CD4-positive, alpha-beta T cell treated with Interleukin-17A for 1 hour (primary cell): ENCODE results near the gene RNPS1.

ENCODE experiments used
- DNase-seq: peaks from one replicate; pipeline ENCODE4 v3.0.0-alpha.2; 2020

RNPS1 gene, protein sequence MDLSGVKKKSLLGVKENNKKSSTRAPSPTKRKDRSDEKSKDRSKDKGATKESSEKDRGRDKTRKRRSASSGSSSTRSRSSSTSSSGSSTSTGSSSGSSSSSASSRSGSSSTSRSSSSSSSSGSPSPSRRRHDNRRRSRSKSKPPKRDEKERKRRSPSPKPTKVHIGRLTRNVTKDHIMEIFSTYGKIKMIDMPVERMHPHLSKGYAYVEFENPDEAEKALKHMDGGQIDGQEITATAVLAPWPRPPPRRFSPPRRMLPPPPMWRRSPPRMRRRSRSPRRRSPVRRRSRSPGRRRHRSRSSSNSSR

DNA sequence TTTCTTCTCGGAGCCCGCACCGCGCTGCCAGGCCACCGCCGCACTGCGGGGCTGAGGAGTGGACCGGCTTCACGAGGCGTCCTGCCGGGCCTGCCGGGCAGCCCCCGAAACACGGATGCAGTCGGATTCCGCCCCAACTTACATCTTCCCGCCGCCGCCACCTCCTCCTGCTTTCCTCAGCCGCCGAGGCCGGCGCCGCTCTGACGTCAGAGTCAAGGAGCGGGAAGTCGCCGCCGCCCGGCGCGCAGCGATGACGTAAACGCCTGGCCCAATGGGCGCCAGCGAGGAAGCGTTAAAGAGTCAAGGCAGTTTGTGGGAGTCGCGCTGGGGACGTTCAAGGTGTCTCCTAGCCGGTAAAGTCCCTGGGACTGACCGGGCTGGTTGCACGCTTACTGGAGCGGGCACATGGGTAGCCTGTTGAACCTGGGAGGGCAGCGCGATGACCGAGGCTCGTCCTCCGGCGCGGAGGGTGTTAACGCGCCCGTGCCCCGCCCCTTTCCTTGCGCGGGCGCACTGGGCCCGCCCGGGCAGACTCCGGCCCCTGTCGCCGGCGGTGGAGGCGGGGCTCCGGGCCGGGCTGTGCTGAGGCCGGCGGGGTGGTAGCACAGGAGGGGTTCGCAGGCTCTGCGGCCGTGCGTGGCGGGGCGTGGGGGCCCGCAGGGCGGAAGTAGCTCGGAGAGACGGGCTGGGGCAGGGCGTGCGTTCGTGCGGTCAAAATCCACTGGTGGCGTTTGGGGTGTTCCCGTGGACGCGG lies at the start of gene RNPS1:
Gene RNPS1 (minus strand): TSS at position 214 of the 754 bp plus-strand sequence. CDS start 3,483 bp downstream, outside the sequence.
- peak; percentile 95 for DNase-seq

DNA sequence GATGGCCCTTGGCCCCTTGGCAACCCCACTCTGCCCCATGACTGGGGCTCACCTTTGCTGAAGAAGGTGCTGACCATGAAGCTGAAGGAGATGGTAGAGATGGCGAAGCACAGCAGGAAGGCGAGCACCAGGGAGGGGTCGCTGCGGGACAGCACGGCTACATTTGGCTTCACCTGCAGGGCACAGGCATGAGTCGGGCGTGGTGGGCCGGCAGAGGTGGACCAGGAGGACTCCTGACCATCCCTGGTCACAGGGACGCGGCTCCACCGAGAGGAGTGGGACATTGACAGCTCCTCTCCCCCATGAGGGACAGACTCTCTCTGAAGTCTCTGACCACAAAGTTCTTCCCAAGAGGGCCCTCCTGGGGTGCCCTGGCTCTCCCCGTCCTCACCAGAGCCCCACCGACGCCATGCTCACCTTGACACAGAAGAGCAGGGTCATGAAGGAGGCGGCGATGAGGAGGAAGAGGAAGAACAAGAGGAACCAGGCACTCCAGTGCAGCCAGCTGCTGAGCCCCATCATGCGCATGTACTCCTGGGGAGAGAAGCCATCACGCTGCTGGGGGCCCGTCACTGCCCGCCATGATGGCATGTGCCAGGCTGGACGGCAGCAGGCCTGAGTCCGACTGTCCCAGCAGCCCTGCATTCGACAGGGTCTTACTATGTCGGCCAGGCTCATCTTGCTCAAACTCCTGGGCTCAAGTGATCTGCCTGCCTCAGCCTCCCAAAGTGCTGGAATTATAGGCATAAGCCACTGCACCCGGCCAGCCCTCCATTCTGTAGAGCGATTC lies 49.5 kb upstream of the RNPS1 start:
- no peak for DNase-seq

DNA sequence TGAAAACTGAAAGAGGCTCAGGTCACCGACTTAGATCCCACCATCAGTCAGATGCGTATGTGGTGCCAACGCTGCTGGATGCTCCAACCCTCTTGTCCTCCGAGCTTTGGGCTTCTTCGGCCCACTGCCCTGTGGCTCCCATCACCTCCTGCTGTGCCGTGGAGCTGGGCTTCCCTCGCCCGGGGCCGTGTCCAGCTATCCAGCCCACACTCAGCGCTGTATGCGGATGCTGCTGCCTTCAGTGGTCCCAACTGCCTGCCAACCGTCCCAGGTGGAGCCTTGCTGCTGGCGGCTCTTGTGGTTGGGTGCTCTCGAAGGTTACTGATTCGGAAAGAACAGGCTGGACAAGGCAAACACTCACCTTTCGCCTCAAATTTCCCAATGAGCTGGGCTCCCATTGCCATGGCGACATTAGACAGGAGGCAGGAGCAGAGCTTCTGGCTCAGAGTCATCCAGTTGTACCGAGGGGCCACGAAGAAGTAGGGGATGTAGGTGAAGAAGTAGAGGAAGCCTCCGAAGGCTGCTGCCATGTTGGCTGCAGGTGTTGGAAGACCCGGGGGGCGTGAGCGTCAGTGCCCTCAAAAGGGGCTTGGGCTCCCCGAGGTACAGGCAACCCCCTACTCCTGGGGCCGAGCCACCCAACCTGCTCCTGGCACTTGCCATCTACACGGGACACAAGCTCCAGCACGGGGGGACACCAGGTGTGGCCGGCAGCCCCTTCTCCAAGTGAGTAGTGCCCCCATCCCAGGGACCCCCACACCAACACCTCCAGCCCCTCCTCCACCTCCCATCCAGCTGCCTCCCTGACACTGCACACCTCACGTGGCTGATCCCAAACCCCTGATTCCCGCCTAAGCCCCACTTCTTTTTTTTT lies 40.4 kb upstream of the RNPS1 start:
- DNase-seq, result no peak

DNA sequence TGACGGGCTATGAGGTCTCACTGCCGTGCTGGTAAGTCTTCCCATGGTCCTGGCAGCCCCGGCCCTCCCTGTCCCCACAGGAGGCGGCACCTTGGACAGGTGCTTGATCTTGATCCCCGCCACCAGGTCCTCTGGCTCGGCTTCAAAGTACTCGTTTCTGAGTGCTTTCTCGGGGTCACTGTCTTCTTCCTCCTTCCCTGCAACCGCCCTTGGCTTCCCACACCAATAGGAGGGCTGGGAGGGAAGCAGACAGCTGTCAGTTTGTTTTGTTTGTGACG lies 31.9 kb upstream of the RNPS1 start:
- DNase-seq, result no peak

DNA sequence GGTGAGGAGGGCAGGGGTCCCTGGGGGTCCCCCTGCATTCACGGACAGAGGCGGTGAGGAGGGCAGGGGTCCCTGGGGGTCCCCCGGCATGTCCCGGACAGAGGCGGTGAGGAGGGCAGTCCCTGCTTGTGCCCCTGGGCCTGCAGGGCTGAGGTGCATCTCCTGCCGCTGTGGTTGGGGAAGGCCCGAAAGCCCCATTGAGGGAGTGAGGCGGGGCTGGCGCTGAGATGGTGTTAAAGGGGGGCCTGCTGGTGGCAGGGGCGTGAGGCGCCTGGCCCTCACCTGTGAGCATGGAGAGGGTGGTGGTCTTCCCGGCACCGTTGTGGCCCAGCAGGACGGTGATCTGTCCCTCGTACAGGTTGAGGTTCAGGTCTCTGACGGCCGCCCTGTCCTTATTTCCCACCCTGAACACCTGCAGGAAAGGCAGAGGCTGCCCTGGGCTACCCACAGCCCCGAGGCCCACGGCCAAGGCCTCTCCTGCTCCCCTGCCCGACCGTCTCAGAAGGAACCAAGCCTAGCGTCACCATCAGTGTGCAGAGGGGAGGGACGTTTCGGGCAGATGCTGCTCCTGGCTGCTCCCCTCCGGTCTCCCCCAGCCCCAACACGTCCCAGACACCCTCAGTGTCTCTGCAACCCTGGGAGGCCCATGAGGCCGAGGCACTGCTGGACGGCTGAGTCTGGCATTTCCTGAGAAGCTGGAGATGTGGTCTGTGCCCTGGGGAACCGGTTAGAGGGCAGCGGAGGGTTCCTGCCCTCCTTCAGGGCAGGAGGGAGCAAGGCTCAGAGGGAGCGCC lies 31.4 kb upstream of the RNPS1 start:
- no peak for DNase-seq

DNA sequence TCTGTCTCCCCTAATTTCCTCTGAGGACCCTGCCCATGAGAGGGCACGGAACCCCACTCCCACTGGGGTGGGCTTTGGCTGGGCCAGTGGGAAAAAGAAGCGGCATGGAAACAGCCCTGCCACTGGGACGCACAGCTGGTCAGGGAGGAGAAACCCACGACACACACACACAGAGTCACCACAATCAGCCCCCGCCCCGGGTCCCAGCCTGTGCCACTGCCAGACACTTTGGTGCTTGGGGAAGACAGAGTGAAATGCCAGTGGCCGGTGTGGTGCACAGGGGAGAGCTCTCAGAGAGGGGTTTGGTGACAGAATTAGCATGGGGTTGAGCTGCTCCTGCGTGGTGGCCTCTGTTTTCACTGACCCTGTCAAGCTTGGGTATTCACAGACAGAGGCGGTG lies 30.7 kb upstream of the RNPS1 start:
- no peak for DNase-seq

DNA sequence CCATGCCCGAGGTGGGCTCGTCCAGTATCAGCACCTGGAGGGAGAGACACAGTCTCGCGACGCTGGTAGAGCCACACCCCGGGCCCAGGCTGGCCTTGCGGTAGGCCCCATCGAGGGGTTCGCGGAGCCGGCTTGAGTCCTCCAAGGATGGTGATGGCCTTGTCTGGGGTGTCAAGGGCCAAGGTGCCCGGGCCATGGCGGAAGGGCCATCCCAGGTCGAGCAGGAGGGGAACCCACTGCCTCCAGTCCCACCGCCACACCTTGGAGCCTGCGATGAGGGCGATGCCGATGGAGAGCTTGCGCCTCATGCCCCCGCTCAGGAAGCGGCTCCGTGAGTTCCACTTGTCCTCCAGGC lies 29.6 kb upstream of the RNPS1 start:
- no peak for DNase-seq

DNA sequence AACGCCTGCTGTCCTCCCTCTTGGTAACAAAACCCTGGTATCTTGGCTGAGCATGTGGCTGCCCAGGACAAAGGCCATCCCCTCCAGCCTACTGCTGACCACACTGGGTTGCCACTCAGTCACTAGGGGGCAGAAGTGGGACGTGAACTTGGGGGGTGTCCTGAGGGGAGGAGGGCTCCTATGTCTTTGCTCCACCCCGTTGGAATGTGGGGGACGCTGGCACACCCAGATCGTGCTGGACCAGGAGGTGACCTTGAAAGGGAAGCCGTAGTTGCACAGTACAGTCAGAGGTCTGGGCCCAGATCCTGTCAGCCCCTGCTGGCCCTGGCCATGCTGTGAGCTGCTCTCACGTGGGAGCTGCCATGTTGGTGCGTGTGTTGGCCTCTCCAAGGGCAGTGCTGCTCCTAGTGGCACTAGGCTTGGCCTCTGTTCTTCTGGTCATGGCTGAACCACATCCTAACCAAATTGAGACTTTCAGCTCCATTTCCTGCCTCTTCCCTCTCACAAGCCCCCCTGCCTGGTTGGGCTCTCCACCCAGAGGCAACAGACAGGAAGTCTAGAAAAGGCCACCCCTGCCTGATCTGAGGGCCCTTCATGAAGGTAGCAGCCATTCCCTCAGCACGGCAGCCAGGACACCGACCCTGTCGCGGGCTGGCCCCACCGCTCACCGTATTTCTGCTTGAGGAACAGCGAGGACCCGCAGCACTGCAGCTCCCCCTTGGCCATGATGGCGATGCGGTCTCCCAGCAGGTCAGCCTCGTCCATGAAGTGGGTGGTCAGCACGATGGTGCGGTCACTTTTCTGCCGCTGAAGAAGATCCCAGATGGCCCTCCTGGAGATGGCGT lies 29.0 kb upstream of the RNPS1 start:
- peak; percentile 16 for DNase-seq

DNA sequence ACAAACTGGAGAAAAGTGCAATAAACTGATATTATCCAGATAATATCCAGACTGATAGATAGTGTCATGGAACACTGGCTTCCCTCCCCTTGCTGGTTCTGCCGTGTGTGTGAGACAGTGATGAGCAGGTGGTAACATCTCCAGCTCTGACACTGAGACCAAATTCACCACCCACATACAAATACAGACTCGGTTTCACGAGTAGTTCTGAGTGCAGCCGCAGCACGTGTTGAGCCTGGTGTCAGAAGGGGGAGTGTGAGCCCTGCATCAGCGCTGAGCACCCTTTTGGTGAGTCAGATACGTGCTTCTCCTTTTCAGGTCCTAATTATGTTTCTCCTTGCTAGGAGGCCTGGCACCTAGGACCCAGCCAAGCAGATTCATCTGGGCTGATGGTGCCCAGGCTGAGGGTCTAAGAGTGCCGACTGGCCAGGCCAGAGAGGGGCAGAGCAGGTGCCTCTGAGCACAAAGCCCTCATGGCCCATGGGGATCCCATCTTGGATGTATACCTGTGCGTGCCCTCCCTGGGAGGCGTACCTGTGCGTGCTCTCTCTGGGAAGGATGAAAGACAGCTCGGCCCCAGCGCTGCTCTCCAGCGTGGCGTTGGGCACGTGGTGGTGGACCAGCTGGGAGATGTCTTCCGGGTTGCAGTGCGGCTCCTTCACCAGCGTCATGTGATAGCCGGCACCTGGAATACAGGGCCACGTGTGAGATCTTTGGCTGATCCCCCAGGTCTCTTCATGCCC lies 27.3 kb upstream of the RNPS1 start:
- DNase-seq, result peak; percentile 2

DNA sequence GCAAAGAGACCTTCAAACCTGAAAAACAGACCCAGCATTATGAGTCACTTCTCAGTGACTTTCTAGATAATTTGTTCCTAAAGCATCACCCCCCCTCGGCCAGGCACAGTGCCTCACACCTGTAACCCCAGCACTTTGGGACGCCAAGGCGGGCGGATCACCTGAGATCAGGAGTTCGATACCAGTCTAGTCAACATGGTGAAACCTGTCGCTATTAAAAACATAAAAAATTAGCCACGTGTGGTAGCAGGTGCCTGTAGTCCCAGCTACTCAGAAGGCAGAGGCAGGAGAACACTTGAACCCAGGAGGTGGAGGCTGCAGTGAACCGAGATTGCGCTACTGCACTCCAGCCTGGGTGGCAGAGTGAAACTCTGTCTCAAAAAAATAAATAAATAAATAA lies 24.3 kb upstream of the RNPS1 start:
- no peak for DNase-seq

DNA sequence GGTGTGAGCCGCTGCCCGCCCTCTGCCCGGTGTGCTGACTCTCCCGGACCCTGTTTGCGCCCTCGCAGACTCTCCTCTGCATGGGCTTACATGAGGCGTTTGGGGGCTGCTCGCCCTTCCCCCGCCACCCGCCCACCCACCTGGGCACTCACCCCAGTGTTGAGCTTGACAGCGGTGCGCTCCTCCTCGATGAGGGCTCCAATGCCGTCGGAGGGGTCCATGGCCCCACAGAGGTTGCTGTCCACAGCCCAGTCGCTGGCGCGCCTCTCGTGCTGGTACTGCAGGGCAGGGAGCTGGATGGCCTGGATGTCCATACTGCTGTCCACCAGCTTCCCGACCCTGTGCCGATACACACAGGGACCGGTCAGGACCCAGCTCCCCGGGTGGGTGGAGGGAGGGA lies 21.4 kb upstream of the RNPS1 start:
- DNase-seq, result no peak

DNA sequence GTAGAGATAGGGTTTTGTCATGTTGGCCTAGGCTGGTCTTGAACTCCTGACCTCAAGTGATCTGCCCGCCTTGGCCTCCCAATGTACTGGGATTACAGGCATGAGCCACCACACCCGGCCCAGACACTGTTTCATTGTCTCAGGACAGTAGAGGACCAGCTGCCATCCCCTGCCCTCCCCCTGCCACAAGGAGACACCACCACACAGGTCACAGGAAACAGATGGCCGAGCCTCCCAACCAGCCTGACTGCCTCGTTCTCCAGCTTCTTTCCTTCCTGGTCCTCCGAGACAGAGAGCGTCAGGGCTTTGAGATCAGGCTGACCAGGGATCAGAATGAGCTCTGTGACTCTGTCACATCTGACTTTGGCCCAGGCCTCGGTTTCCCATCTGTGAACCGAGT lies 20.8 kb upstream of the RNPS1 start:
- DNase-seq, result no peak

DNA sequence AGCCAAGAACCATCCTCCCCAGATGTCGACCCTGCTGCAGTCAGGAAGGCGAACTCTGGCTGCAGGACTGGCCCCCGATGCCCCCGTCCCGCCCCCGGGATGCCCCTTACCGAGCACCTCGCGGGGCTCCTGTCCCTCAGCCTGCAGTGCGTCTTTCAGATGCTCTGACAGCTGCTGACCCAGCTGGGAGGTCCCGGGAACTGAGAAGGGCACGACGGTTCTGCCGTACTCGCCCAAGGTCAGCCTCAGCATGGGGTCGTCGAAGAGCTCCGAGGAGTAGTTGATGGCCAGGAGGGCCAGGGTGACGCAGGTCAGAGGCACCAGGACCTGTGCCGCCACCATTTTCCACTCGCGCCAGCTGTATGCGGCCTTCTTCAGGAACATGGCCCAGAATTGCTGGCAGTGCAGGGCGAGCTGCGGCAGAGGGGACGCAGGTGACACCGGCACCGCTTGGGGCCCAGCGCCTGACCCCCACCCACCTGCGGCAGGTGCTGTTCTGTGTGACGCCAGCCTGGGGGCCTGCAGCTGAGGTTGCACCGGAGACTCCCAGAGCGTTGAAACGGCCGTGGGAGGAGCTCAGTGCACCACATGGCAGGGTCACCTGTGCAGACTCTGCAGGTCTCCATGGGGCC lies 20.1 kb upstream of the RNPS1 start:
- DNase-seq, result no peak

DNA sequence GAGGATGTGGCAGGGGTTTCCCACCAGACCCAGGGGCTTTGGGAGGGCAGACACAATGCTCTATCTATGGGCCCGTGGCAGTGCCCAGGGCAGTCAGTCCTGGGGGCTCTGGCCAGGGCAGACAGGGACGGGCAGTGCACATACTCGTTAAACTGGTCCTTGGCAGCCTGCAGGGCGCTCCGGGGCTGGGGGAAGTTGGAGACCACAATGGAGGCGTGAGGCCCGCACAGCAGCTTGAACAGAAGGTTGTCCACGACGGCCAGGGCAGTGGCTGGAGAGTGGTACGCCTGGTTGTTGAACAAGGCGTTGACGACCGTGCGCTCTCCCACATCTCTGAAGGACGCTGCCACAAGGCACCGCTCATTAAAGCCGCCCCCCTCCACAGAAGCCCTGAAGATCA lies 18.6 kb upstream of the RNPS1 start:
- no peak for DNase-seq

DNA sequence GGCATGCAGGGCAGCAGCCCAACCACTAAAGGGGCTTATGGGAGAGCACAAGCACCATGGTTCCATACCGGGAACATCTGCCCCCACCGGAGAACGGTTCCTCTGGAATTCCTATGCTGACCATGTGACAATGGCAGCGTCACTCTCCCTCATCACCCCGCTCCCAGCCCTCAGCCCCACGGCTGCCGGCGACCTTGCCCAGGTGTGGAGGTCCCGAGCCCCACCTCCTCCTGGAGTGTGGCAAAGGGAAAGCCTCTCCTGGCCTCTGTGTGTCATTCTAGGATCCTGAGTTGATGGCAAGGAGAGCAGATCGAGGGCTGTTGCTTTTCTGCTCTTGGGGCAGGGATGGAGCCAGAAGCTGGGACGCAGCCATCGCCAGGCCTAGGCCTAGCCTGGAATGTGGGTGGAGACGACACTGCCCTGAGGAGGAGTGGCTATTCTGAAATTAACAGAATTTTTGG lies 17.8 kb upstream of the RNPS1 start:
- no peak for DNase-seq

DNA sequence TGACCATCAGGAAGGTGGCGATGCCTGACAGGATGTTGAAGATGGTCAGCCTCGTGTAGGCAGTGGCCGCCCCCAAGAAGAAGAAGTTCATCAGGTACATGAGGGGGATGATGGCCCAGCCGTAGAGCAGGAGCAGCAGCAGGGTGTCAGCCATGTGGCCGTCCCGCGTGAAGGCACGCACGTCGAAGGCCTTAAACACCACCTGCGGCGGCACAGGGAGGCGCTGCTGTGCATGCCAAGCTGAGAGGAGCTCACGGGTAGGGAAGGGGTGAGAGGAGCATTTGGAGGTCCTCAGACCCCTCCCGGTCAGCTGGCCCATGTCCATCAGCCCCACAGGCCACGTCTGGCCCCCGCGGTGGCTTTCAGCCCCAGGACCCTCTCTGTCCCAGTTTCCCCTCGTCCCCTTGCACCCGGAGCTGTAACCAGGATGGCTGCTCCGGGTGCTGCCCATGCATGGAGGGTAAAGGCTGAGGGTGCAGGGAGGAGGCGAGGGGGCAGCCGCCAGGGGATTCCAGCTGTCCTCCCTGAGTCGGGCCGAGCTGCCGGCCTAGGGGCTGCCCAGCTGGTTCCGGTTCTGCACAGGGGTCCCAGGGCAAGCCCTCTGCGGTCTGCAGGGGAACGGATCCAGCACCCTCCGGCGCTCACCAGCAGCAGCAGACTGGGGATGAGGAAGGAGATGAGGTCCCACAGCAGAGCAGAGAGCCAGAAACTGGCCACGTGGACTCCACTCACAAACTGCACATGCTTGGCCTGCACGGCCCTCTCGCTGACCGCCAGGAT lies 17.1 kb upstream of the RNPS1 start:
- no peak for DNase-seq

DNA sequence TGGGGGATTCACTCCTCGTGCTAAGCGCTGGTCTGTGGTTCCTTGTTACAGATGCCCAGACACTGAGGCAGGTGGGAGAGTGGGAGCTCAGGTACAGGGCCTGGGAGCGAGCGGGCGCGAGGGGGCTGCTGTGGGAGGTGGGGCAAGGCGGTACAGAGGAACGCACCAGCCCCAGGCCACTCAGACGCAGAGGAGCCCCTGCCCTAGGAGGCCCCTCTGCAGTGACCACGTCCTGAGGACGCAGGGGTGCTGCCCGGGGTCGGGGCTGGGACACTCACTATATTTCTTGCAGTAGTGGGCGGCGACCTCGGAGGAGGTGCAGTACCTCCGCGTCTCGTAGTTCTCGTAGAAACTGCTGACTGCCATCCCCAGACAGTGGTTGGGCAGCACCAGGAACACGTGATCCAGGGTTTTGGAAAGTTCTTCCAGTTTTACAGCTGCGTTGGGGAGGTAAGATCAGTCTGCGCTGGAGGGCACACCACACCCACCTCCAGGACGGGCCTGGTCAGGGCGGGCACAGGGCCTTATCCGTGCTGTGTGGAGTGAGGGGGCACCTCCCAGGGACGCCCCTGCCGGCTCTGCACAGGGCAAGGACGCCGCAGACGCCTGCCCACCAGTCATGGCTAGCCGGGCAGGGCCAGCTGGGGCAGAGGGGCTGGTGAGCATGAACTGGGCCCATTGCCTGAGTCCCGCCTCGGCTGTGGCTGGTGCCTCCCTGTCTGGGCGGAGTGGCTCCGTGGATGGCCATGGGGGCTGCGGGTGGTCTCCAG lies 16.3 kb upstream of the RNPS1 start:
- no peak for DNase-seq

DNA sequence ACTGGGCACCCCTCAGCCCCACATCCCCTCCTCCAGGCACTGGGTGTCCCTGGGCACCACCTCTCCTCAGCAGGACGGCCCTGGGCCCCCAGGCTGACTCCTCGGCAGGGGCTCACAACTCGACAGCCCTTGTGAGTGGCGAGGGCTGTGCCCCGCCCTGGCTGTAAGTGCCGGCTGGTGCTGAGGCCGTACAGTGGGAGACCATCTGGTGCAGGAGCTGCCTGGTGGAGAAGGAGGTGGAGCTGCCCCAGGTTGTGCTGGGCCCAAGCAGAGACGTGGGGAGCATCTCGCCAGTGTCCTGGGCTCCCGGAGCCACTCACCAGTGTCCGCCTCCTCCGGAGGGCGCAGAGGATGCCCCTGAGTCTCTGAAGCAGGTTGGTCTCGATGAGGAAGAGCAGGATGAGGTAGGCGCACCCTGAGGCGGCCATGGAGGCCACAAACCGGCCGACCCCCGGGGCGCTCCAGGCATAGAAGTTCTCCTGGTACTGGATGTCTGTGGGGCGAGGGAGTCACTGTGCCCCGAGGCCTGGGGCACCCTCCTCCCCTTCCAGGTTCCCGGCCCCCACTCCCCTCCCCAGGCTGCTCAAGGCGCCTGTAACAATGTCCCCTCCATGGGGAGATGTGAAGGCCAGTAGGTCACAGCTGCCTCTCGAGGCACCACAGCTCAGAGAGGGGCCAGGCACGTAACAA lies 15.1 kb upstream of the RNPS1 start:
- DNase-seq, result no peak
